A549 (cell line): Measurements from ENCODE around the gene FAM162A. TPM values are rescaled to one million over a fixed set of nuclear protein-coding genes. Genes with fewer than 3 reads are reported as not detected.

Experiments
- ATAC-seq, 2 experiments: fragments of 200-7000 bp in 1 of 2; fragments of >200 bp in 1 of 2; cut with Nextera tagmentation in 1 of 2; cut with Tn5 transposase in 1 of 2; 3 replicates each; pipeline versions ENCODE4 v1.8.0 to v1.9.1; 2018 to 2020; ENCODE audit warnings: mild to moderate bottlenecking in 1 of 2, moderate library complexity in 1 of 2
- CTCF ChIA-PET: fragments of 300-600 bp; sonication (Branson Sonifier 250); formaldehyde crosslinking; extraction: SDS; loops from one replicate; lab custom pipeline; 2021; ENCODE audit warnings: antibody characterized with exemption, inconsistent platforms; lab: Yijun Ruan, JAX
- POLR2A ChIA-PET: fragments of 350-600 bp; formaldehyde crosslinking; extraction: SDS; loops from one replicate; lab custom pipeline; 2021; ENCODE audit warnings: antibody characterized with exemption, inconsistent platforms; lab: Yijun Ruan, JAX
- DNase-seq, 2 experiments: peaks; one replicate each; pipeline versions ENCODE4 v3.0.0 to v3.0.0-alpha.2; 2011 to 2016; ENCODE audit warnings: low read depth in 1 of 2, low spot score in 1 of 2
- FAIRE-seq: peaks from 2 replicates; lab custom pipeline; 2011; peaks lifted over from hg19 to GRCh38; lab: Jason Lieb, UNC
- H3K27ac ChIP-seq, 2 experiments: fragments of >200 bp; sonication (Bioruptor Twin); formaldehyde crosslinking; 3 replicates each; pipeline ENCODE4 v1.5.1; 2016 to 2017
- H3K4me1 ChIP-seq: fragments of >200 bp; sonication (Bioruptor Twin); formaldehyde crosslinking; 3 replicates; pipeline ENCODE4 v1.6.1; 2016
- H3K4me2 ChIP-seq: fragments of >200 bp; sonication (Bioruptor Twin); formaldehyde crosslinking; 3 replicates; pipeline ENCODE4 v1.6.1; 2016
- H3K4me3 ChIP-seq: fragments of >200 bp; sonication (Bioruptor Twin); formaldehyde crosslinking; 3 replicates; pipeline ENCODE4 v1.5.1; 2016
- H3K9me3 ChIP-seq: fragments of >200 bp; sonication (Bioruptor Twin); formaldehyde crosslinking; 3 replicates; pipeline ENCODE4 v1.6.1; 2016
- BHLHE40 ChIP-seq: IDR thresholded peaks from 2 replicates; pipeline ENCODE4 v1.6.1; 2012; ENCODE audit warnings: low read depth, low read length, inconsistent platforms
- CEBPB ChIP-seq, 2 experiments: fragments of >200 bp in 1 of 2; sonication (Bioruptor Twin) in 1 of 2; formaldehyde crosslinking in 1 of 2; IDR thresholded peaks; 2 replicates each; pipeline ENCODE4 v1.6.1; 2012 to 2016
- CHD2 ChIP-seq: fragments of 150-350 bp; IDR thresholded peaks from 2 replicates; pipeline ENCODE4 v1.6.1; 2014; ENCODE audit warnings: low read length; ENCODE audit not compliant: partially characterized antibody
- FOSB ChIP-seq: fragments of 250-450 bp; sonication (Bioruptor Pico); IDR thresholded peaks from 2 replicates; pipeline ENCODE4 v1.5.0; 2020; ENCODE audit warnings: mild to moderate bottlenecking, moderate library complexity
- FOXS1 ChIP-seq: fragments of 250-450 bp; sonication (Bioruptor Pico); IDR thresholded peaks from 2 replicates; pipeline ENCODE4 v1.5.0; 2020; ENCODE audit warnings: mild to moderate bottlenecking, moderate library complexity
- GATA3 ChIP-seq: IDR thresholded peaks from 2 replicates; pipeline ENCODE4 v1.6.1; 2012; ENCODE audit warnings: borderline replicate concordance
- HEYL ChIP-seq: fragments of 250-450 bp; sonication (Bioruptor Pico); IDR thresholded peaks from 2 replicates; pipeline ENCODE4 v1.8.0; 2021; ENCODE audit warnings: mild to moderate bottlenecking, moderate library complexity
- HOXA7 ChIP-seq: fragments of 250-450 bp; sonication (Bioruptor Pico); IDR thresholded peaks from 2 replicates; pipeline ENCODE4 v1.5.0; 2020; ENCODE audit warnings: mild to moderate bottlenecking, moderate library complexity
- JUNB ChIP-seq: fragments of >200 bp; sonication (Bioruptor Twin); formaldehyde crosslinking; IDR thresholded peaks from 2 replicates; pipeline ENCODE4 v1.6.1; 2016
- MAFK ChIP-seq: fragments of 450-650 bp; IDR thresholded peaks from 2 replicates; pipeline ENCODE4 v1.6.1; 2014; ENCODE audit not compliant: partially characterized antibody
- MAZ ChIP-seq: fragments of 150-350 bp; IDR thresholded peaks from 2 replicates; pipeline ENCODE4 v1.6.1; 2014; ENCODE audit warnings: antibody characterized with exemption, low read depth, low read length, borderline replicate concordance
- NFE2L2 ChIP-seq: fragments of 150-350 bp; conservative IDR thresholded peaks from 2 replicates; pipeline ENCODE4 v1.6.1; 2014; ENCODE audit warnings: low read length
- PHF8 ChIP-seq: fragments of 200-600 bp; sonication (generic); IDR thresholded peaks from 2 replicates; pipeline ENCODE4 v1.6.1; 2016; ENCODE audit warnings: low read depth, mild to moderate bottlenecking, antibody characterized with exemption, moderate library complexity, borderline replicate concordance
- POLR2A ChIP-seq: IDR thresholded peaks from 2 replicates; pipeline ENCODE4 v1.6.1; 2012; ENCODE audit warnings: mild to moderate bottlenecking, low read length
- POLR2AphosphoS2 ChIP-seq: conservative IDR thresholded peaks from 2 replicates; pipeline ENCODE4 v1.6.1; 2012; ENCODE audit warnings: low read length, improper control_type of control experiment, inconsistent platforms
- RFX5 ChIP-seq: fragments of 450-650 bp; IDR thresholded peaks from 2 replicates; pipeline ENCODE4 v1.7.1; 2014; ENCODE audit warnings: antibody characterized with exemption, mild to moderate bottlenecking, moderate library complexity
- RNF2 ChIP-seq: fragments of 200-600 bp; sonication (generic); IDR thresholded peaks from 2 replicates; pipeline ENCODE4 v1.6.1; 2016; ENCODE audit warnings: low read depth, mild to moderate bottlenecking, antibody characterized with exemption, moderate library complexity, borderline replicate concordance
- TFCP2L1 ChIP-seq: fragments of 250-450 bp; sonication (Bioruptor Pico); IDR thresholded peaks from 2 replicates; pipeline ENCODE4 v1.5.0; 2021; ENCODE audit warnings: mild to moderate bottlenecking
- ZC3H11A ChIP-seq: fragments of 450-650 bp; IDR thresholded peaks from 2 replicates; pipeline ENCODE4 v1.6.1; 2014; ENCODE audit warnings: antibody characterized with exemption, mild to moderate bottlenecking
- ZFP36 ChIP-seq: fragments of 450-650 bp; IDR thresholded peaks from 2 replicates; pipeline ENCODE4 v1.6.1; 2014; ENCODE audit warnings: borderline replicate concordance; ENCODE audit not compliant: partially characterized antibody
- ZNF302 ChIP-seq: fragments of 250-450 bp; sonication (Bioruptor Pico); IDR thresholded peaks from 2 replicates; pipeline ENCODE4 v1.9.0; 2021; ENCODE audit warnings: inconsistent platforms, mild to moderate bottlenecking, moderate library complexity
- ZSCAN20 ChIP-seq: fragments of 250-450 bp; sonication (Bioruptor Pico); IDR thresholded peaks from 2 replicates; pipeline ENCODE4 v1.8.0; 2022; ENCODE audit warnings: mild to moderate bottlenecking, moderate library complexity
- WGBS: methylation state at CpG from one replicate; pipeline ENCODE4 v1.1.6; 2017; ENCODE audit errors: missing lambda C conversion rate; 5-methylcytosine and 5-hydroxymethylcytosine counted together
- polyA plus RNA-seq, 4 experiments: library from polyadenylated mRNA; depleted of rRNA in 3 of 4; stranded (reverse); fragments of >200 nt; fragmentation: RNase III in 1 of 4; extraction: RNeasy Plus Mini Kit Qiagen cat#74134 plus additional on column Dnase treatment in 1 of 4; gene quantifications; 2 replicates in 3 of 4; 3 replicates in 1 of 4; pipeline ENCODE4 v1.2.3, GENCODE V29; 2011 to 2017
- TF ChIP-seq, protein P1 (sequence below): fragments of 250-450 bp; sonication (Bioruptor Pico); IDR thresholded peaks from 2 replicates; pipeline ENCODE4 v1.5.0; 2021; ENCODE audit warnings: mild to moderate bottlenecking, moderate library complexity, borderline replicate concordance
- TF ChIP-seq, protein P2 (sequence below): fragments of >200 bp; sonication (Bioruptor Twin); formaldehyde crosslinking; IDR thresholded peaks from 3 replicates; pipeline ENCODE4 v1.6.1; 2016
- TF ChIP-seq, protein P3 (sequence below): IDR thresholded peaks from 2 replicates; pipeline ENCODE4 v1.6.1; 2012

Gene FAM162A
- polyA plus RNA-seq, 2 of the 4 experiments (the other 2 are of a cell fraction): 41.8 to 61.1 TPM

DNA sequence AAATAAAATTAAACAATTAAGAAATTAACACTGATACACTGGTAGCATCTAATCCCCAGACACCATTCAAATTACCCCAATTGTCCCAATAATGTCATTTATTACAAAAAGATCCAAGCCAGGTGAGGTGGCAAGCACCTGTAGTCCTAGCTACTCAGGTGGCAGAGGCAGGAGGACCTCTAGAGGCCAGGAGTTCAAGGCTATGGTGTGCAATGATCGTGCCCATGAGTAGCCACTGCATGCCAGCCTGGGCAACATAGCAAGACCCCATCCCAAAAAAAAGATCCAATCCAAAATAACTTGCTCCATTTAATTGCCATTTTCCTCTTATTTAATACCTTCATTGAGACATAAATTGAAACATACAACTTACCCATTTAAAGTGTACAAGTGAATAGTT lies 41.2 kb upstream of the FAM162A start (continued):
- TF ChIP-seq, protein P1, sequence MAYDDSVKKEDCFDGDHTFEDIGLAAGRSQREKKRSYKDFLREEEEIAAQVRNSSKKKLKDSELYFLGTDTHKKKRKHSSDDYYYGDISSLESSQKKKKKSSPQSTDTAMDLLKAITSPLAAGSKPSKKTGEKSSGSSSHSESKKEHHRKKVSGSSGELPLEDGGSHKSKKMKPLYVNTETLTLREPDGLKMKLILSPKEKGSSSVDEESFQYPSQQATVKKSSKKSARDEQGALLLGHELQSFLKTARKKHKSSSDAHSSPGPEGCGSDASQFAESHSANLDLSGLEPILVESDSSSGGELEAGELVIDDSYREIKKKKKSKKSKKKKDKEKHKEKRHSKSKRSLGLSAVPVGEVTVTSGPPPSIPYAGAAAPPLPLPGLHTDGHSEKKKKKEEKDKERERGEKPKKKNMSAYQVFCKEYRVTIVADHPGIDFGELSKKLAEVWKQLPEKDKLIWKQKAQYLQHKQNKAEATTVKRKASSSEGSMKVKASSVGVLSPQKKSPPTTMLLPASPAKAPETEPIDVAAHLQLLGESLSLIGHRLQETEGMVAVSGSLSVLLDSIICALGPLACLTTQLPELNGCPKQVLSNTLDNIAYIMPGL (CRISPR knock-in tag): no peak

DNA sequence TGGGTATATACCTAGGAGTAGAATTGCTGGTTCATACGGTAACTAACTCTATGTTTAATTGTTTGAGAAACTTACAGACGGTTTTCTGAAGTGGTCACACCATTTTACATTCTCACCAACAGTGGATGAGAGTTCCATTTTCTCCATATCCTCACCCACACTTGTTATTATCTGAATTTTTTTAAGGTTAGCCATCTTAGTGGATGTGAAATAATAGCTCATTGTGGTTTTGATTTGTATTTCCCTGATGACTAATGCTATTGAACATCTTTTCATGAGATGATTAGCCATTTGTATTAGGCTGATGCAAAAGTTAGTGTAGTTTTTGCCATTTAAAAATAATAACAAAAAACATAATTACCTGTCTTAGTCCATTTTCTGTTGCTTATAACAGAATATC lies 40.3 kb upstream of the FAM162A start:
- ATAC-seq (no peak), FAIRE-seq (no peak), DNase-seq (no peak)
- no peak overlapping the region for H3K4me2 ChIP-seq
- CTCF ChIA-PET: no interaction called here
- H3K4me3 ChIP-seq: no peak overlapping the region
- H3K9me3 ChIP-seq: no peaks in the 10 kb centered on the region
- no peaks in the 10 kb centered on the region for H3K4me1 ChIP-seq
- TF ChIP-seq FOSB (CRISPR knock-in tag): no peak
- no peak for TF ChIP-seq CEBPB (IDR thresholded peaks at IDR 0.05)
- TF ChIP-seq TFCP2L1 (CRISPR knock-in tag): no peak
- no peak for TF ChIP-seq MAZ
- TF ChIP-seq, protein P1 (CRISPR knock-in tag): no peak
- no peak for TF ChIP-seq GATA3
- no peak for TF ChIP-seq JUNB
- no peak for TF ChIP-seq BHLHE40
- H3K27ac ChIP-seq: no peak overlapping the region
- POLR2A ChIA-PET: no interaction called here
- 40% methylated on average over 2 of the region's 2 CpGs for WGBS

DNA sequence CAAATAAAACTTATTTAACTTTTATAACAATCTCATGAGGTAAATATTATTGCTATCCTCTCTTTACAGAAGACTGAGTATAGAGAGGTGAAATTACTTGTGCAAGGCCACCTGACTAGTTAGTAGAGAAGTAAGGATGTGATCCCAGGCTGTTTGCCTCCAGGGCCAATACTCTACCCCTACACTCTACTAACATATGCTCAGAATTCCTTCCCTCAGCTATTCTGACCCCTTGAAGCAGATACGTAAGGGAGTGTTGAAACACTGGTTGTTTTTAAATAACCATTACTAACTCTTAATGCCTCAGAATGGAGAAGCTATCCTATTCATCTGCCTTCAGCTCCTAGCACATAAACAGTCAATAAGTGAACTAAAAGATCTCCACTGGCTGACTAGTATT lies 34.8 kb upstream of the FAM162A start:
- Histone ChIP-seq H3K4me1 (peaks cover 3% of the 10 kb centered on the region; the same call in 1 of the 3 replicates), H3K4me2 (no peak overlapping the region), H3K4me3 (no peak overlapping the region), H3K27ac (no peak overlapping the region), H3K9me3 (no peaks in the 10 kb centered on the region)
- DNase-seq (no peak), ATAC-seq (no peak), FAIRE-seq (no peak)
- ChIA-PET CTCF (interaction anchor here (0.9 to 1.1 kb wide), 2 partner anchors 35 to 802 kb away, joined by 3 read pairs; partner anchors contain the start of gene FAM162A), POLR2A (no interaction called here)
- TF ChIP-seq, protein P1 (CRISPR knock-in tag): no peak
- TF ChIP-seq HOXA7 (CRISPR knock-in tag) (no peak), HEYL (CRISPR knock-in tag) (no peak), ZFP36 (no peak), ZNF302 (CRISPR knock-in tag) (no peak), RNF2 (no peak), RFX5 (no peak), PHF8 (no peak), POLR2A (no peak), CHD2 (no peak), ZC3H11A (no peak), FOXS1 (CRISPR knock-in tag) (no peak), POLR2AphosphoS2 (no peak), ZSCAN20 (no peak), CEBPB (IDR thresholded peaks at IDR 0.05) (no peak), NFE2L2 (no peak), BHLHE40 (no peak), MAFK (no peak)
- TF ChIP-seq, protein P2, sequence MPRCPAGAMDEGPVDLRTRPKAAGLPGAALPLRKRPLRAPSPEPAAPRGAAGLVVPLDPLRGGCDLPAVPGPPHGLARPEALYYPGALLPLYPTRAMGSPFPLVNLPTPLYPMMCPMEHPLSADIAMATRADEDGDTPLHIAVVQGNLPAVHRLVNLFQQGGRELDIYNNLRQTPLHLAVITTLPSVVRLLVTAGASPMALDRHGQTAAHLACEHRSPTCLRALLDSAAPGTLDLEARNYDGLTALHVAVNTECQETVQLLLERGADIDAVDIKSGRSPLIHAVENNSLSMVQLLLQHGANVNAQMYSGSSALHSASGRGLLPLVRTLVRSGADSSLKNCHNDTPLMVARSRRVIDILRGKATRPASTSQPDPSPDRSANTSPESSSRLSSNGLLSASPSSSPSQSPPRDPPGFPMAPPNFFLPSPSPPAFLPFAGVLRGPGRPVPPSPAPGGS: no peak
- TF ChIP-seq, protein P3, sequence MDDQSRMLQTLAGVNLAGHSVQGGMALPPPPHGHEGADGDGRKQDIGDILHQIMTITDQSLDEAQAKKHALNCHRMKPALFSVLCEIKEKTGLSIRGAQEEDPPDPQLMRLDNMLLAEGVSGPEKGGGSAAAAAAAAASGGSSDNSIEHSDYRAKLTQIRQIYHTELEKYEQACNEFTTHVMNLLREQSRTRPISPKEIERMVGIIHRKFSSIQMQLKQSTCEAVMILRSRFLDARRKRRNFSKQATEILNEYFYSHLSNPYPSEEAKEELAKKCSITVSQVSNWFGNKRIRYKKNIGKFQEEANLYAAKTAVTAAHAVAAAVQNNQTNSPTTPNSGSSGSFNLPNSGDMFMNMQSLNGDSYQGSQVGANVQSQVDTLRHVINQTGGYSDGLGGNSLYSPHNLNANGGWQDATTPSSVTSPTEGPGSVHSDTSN: no peak
- WGBS: 86% methylated on average over 1 of the region's 1 CpG
